Central memory CD8-positive, alpha-beta T cell (primary cell): Measurements from ENCODE around the gene KDR.

ENCODE experiments used
- ATAC-seq: fragments of 150-1000 bp; cut with Tn5 transposase; replicated peaks from 2 replicates; pipeline ENCODE4 v1.10.0; 2022; ENCODE audit warnings: mild to moderate bottlenecking, moderate FRiP score, moderate number of reproducible peaks; ENCODE audit not compliant: poor library complexity, severe bottlenecking; ENCODE audit errors: extremely low read depth
- DNase-seq, 2 donors: peaks; one replicate each; pipeline ENCODE4 v3.0.0; 2021; ENCODE audit warnings: low spot score in 2 of 2
- H3K27ac Mint-ChIP-seq: one replicate; pipeline ENCODE4 v1.8.0; 2022; ENCODE audit warnings: low read depth, mild to moderate bottlenecking, moderate library complexity, mixed read lengths
- H3K27me3 Mint-ChIP-seq: one replicate; pipeline ENCODE4 v1.8.0; 2022; ENCODE audit warnings: mixed read lengths
- H3K36me3 Mint-ChIP-seq: one replicate; pipeline ENCODE4 v1.8.0; 2022; ENCODE audit warnings: mild to moderate bottlenecking, moderate library complexity, mixed read lengths; ENCODE audit not compliant: insufficient read depth
- H3K4me1 Mint-ChIP-seq: one replicate; pipeline ENCODE4 v1.8.0; 2022; ENCODE audit warnings: mixed read lengths
- H3K4me3 Mint-ChIP-seq: one replicate; pipeline ENCODE4 v1.8.0; 2022; ENCODE audit warnings: mild to moderate bottlenecking, moderate library complexity, mixed read lengths
- H3K9me3 Mint-ChIP-seq: one replicate; pipeline ENCODE4 v1.8.0; 2022; ENCODE audit warnings: mixed read lengths

KDR gene

DNA sequence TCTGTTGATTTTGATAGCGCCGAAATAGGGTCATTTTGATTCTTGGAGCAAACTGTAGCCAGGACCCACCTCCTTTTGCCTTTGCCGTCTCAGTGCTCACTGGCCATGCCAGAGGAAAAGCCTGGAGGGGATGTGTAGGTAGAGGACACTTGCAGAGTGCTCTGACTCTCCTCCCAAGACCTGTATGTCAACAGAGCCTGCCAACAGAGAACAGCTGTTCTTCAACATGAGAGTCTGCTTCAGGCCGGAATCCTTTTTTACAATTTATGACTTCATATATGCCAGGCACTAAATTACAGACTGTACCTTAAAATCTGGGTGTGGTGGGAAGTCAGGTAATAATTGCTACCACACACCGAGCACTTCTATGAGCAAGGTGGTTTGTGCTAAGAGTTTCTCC, 94.2 kb downstream of the KDR start:
- H3K4me3 Mint-ChIP-seq = no peak overlapping the region
- H3K36me3 Mint-ChIP-seq = no peaks in the 10 kb centered on the region
- H3K4me1 Mint-ChIP-seq = no peaks in the 10 kb centered on the region
- no peak overlapping the region for H3K27ac Mint-ChIP-seq
- ATAC-seq = no peak
- H3K27me3 Mint-ChIP-seq = no peaks in the 10 kb centered on the region
- DNase-seq = no peak
- no peaks in the 10 kb centered on the region for H3K9me3 Mint-ChIP-seq

DNA sequence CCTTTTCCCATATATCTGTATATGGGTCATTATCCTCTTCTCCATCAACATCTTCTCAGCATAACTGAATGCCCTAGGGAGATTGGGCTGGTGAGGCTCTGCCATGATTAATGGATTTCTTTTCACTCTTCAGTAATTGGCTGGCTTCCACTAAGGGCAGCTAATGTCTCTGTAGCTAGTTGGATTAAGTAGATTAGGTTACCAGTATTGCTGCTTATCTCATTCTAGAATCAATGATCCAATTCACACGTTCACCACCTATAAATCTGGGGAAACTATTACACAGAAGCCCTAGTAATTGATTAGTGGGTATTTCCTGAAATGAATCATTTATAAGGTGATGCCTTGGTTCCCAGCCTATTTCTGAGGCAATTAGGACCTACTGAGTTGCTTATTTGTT, 94.8 kb downstream of the KDR start:
- Mint-ChIP-seq H3K27me3 (no peaks in the 10 kb centered on the region), H3K4me1 (no peaks in the 10 kb centered on the region), H3K36me3 (no peaks in the 10 kb centered on the region), H3K4me3 (no peak overlapping the region), H3K9me3 (no peaks in the 10 kb centered on the region), H3K27ac (no peak overlapping the region)
- DNase-seq (no peak), ATAC-seq (no peak)

- H3K27me3 Mint-ChIP-seq = no peaks in the 10 kb centered on the region
- no peaks in the 10 kb centered on the region for H3K9me3 Mint-ChIP-seq
- DNase-seq (no peak), ATAC-seq (no peak)
- H3K27ac Mint-ChIP-seq = no peak overlapping the region
- H3K4me3 Mint-ChIP-seq = no peak overlapping the region
- no peaks in the 10 kb centered on the region for H3K4me1 Mint-ChIP-seq
- no peaks in the 10 kb centered on the region for H3K36me3 Mint-ChIP-seq
Measured at GRCh38 chr4:55029821-55030503, 95.4 kb downstream of the KDR start.

DNA sequence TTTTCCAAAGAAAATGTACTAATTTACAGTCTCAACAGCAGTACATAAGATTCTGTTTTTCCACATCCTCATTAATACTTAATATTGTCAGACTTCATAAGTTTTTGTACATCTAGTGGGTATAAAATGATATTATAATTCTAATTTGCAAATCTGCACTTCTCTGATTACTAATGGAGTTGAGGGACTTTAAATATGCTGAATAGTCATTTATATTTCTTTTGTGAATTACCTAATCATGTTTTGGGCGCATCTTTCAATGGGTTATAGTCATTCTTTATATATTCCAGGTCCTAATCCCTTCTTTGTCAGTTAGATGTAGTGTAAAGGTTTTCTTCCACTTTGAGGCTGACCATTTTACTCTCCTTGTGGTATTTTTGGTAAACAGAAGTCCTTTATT, 96.1 kb downstream of the KDR start:
- no peak for DNase-seq
- Mint-ChIP-seq H3K36me3 (no peaks in the 10 kb centered on the region), H3K27ac (no peak overlapping the region), H3K4me1 (no peaks in the 10 kb centered on the region), H3K27me3 (no peaks in the 10 kb centered on the region), H3K4me3 (no peak overlapping the region), H3K9me3 (no peaks in the 10 kb centered on the region)
- no peak for ATAC-seq
